DMS153 treated with DMSO at 0.1 percent for 48 hours (cell line): ENCODE results near the gene FOXK1.

ENCODE experiments used
- DNase-seq: peaks from one replicate; lab custom pipeline; 2025; ENCODE audit not compliant: unreplicated experiment; lab: John Stamatoyannopoulos, UW

The FOXK1 gene

DNA sequence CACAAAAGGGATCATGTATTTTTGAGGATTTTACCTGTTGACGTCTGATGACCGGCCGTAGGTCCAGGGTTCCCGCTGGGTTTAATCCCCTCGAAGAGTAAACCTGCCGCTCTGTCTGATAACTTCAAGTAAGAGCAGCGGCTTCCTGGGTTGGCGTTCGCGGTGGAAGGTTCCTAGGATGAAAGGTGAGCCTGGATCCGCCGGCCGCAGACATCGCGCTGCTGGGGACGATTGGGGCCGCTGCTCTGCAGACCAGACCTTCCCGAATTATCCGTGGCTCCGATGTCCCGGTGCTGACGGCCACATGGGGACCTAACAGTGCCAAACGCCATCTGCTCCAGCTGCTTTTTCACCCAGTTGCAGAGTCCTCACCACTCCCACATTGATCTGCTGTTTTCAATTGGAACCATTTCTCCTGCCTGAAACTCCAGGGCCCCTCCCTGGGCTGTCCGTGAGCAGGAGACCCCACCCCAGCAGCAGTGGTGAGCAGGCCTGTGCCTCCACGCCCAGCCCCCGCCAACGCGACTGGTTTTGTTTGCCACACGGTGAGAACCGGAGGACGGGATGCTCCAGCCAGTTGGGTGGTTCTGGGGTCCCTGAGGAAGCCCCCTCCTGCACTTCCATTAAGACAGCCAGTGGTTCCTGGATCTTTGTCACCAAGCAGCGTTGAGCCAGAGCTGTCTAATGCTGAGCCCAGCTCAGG is 81.1 kb downstream of the FOXK1 start:
- DNase-seq = no peak

DNA sequence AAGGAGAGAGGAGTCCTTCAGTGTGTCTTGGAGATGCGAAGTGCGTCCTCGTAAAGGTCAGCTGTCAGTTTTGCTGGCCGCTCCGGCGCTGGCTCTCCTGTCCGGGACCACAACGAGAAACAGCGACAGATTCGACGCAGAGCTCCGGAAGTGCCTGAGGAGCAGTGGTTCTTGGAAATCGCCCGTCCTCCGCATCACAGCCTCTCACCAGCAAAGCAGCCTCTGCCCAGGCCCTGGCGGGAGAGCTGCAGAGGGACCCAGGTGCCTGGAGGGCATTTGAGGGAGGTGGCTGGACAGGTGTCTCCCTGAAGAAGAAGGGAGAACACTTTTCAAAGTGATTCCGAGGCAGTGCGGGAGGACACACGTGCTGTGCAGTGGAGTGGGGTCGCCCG is 81.7 kb downstream of the FOXK1 start:
- DNase-seq = no peak

DNA sequence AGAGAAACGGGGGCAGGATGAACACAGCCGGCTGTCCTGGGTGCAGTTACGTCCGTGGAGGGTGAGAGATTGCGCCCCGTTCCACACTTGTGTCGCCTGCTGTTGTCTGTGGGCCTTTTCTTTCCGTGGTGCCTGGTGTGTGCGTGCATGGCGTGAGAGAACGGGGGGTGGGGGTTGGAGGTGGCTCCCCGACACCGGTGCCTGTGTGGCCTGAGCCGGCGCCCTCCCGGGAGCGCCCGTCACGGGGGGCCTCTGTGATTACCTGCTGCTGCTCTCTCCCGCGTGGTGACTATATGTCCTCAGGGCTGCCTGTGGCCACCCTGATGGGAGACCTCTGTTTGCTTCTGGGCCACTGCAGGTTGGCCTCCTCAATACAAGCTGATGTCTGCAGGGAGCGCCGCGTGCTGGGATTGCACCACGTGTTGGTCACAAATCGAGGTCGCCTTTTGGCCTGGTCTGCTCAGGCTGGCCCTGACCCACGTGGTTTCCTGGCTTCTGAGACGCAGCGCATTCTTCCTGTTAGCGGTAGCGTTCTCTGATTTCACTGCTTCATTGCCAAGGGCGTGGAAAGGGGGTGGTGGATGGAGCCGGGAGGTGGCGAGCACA is 82.4 kb downstream of the FOXK1 start:
- no peak for DNase-seq

GRCh38 chr7:4765776-4766490 is 83.8 kb downstream of the FOXK1 start:
- DNase-seq = no peak

DNA sequence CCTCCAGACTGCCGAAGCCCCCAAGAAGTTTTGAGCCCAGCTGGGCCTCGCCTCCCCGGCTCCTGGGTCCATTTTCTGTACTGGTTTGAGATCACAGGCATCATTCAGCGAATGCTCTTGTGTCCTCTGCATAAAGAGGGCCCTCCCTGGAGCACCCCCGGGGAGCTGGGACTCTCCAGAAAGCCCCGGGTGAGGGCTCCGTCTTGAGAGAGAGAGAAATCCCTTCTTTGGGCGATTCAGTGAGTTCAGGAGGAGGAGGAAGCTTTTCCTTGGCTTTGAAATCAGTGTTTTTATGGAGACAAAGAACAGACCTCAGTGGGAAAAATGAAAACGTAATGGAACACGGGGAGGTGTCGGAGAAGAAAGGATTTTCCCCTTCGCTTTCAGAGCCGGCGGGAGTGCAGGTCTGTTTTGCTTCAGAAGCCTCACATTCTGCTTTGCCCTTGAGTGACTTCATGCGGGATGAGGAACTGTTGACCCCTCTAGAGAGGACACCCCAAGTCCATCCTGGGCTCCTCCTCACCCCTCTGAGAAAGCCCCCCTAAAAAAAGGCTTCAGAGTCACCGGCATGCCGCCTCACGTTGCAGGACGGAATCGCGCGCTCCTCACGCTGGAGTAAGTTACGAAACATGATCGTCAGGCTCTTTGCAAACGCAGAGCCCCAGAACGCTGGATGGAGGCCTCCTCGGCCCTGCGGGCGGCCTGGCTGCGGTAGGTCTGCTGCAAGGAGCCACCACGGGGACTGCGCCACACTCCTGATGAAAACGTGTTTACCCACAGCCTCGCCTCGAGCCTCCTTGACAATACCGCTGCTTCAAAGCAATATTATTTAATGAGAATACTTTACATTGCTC is 84.8 kb downstream of the FOXK1 start:
- no peak for DNase-seq

DNA sequence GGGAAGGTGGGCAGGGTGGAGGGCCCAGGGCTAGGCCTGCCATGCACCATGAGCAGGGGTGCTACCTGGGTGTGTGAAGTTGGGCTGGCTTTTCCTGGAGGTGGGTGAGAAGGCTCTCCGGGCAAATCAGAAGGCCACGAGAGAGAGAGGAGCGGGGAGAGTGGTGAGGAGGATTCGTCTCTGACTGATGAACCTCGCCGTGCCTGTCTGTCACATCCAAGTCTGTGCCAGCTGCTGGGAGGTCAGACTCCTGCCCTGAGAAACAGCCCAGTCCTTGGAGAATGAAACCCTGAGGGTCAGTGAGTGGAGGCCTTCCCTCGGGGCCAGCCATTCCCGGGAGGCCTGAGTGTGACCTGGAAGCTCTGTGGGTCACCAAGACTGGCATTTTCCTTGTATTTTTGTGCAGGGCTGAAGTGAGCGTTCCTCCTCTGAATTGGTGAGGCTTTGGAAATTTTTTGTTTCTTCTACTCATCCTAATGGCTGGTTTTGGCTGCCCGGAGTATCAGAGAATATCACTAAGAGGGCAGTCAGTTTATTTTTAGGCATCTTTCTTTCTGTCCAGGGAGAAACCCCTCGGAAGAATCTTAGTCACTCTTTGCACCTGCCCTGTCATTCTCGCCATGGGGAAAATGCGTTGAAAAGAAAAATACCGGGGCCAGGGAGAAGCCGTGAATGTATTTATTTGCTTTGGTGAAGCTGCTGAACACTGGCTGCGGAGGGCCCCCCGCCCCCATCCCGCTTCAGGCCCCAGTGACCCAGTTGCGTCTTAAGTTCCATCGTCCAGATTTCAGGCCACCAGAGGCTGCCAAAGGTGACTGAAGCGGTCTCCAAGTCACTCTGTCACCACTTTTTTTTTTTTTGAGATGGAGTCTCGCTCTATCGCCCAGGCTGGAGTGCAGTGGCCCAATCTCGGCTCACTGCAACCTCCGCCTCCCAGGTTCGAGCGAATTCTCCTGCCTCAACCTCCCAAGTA is 86.8 kb downstream of the FOXK1 start:
- no peak for DNase-seq

- DNase-seq = peak; percentile 18
Observed at GRCh38 chr7:4769761-4770160, 87.7 kb downstream of the FOXK1 start.

DNA sequence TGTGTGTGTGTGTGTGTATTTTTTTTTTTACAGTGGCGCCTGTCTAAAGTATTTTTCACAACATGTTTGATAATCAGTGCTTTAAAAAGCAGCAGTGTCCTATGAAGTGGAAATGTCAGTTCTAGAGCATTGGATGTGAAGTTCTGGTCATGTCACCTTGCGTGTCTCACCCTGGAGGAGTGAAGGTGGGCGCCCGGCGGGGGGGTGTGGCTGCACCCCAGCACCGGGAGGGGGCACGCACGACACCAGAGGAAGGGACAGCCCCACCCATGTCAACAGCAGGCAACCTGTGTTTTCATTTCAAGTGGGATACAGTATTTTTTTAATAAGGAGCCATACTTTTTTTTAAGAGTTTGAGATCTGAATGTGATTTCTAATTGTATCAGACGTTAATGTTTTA is 88.8 kb downstream of the FOXK1 start:
- DNase-seq = no peak

GRCh38 chr7:4771737-4772136 is 89.6 kb downstream of the FOXK1 start:
- DNase-seq = no peak

DNA sequence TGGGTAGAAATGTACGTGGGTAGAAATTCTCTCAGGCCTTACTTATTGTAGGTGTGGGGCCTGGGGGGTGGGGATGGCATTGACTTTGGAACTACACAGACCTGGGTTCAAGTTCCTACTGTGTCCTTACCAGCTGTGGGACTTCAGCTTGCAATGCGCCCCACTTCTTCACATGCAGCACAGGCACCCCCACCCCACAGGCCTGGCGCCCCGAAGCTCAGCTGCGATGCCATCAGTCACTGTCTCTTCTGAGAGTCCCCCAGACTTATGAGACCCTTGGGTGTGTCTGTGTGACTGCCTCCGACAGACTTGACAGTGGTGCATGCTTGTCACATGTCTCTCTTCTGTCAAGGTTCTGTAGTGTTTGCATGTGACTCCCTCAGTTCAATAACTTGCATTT is 90.2 kb downstream of the FOXK1 start:
- DNase-seq = no peak

GRCh38 chr7:4774007-4774406 is 91.9 kb downstream of the FOXK1 start:
- no peak for DNase-seq

DNA sequence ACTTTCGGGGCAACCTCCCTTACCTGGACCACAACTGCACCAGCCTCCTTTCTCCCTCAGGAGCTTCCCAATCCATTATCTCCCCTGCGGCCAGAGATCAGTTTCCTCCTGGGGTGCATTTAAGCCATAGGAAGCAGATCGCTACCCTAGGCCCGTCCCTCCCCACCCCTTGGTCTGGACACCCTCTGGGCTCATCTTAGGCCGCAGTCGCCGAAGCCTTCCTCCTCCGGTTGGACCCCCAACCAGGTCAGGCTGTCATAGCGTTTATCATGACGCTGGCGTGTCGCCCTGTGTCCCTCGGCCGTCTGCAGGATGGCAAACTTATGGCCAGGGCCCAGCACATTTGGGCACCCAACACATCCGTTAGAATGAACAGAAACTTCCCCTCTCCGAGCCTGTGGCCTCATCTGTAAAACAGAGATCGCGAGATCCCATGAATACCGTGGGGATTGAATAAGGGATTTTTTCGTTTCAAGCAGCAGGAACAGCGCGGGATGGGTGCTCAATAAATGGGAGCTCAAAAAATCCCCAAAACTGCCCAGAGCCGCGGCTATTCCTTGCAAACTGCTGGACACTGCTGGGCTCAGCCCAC is 92.7 kb downstream of the FOXK1 start:
- DNase-seq = peak; percentile 54

GRCh38 chr7:4775250-4775847 is 93.3 kb downstream of the FOXK1 start, which contains the start of gene AP5Z1:
TSS of gene AP5Z1 (plus strand) at chr7:4775623. CDS start at chr7:4775716, 93 bp downstream.
- peak; percentile 88 for DNase-seq

GRCh38 chr7:4775848-4776623 is 93.9 kb downstream of the FOXK1 start:
- no peak for DNase-seq

DNA sequence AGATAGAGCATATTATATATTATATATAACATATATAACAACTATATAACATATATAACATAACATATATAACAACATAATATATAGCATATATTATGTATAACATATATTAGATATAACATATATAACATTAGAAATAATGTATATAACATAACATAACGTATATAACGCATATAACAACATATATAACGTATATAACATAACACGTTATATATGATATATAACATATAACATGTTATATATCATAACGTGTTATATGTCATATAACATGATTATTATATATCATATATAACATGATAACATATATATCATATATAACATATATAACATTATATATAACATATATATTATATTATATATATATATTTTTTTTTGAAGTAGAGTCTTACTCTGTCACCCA is 97.0 kb downstream of the FOXK1 start:
- DNase-seq = no peak

DNA sequence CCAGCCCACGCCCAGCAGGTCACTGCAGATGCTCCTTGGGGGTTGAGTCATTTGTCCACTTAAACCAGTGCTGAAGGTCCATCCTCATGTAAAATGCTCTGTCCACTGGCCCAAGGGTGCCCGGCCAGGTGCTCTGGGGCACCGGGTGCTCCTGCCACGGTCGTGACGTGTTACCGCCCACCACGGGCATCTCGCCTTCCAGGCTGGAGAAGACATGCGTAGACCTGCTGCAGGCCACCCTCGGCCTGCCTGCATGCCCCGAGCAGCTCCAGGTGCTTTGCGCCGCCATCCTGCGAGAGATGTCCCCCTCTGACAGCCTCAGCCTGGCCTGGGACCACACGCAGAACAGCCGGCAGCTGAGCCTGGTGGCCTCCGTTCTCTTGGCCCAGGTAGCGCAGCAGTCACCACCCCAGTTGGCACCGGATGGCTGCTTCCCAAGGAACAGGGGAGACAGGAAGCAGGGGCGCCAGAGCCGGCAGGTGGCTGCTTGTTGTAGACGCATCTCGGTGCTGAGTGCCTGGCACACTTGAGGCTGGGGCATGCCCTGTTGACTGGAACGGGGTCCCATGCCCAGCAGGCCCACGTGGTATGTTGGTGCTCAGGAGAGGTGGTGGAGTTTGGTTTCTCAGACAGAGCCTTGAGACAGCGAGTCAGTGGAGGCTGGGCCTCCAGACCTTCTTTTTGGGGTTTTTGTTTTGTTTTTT is 99.4 kb downstream of the FOXK1 start:
- no peak for DNase-seq

GRCh38 chr7:4782333-4783291 is 100.5 kb downstream of the FOXK1 start:
- no peak for DNase-seq
